ENCODE measurements around the gene TCF21. TPM values are rescaled to one million over a fixed set of nuclear protein-coding genes. Genes with fewer than 3 reads are reported as not detected.

The TCF21 gene
- total and polyA plus RNA-seq, 2 experiments from 2014 or later: 0.17 to 0.19 TPM

DNA sequence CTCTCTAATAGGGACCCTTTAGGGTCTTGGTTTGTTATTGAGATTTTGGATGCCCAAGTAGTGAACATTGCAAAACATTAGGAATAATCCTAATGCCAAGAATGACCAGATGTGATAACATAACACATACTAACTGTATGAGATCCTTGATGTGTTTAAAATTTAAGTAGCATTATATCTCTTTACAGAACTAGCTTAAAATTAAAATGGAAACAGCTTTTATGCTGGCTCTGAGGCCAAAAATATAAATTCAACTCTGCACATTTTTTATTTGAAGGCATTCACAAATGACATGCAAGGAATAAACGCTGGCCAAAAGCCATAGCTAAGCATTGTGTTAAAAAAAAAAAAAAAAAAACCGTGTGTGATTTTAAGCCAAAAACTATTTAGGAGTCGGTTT is 47.7 kb upstream of the TCF21 start (continued):
- TF ChIP-seq, protein P1, sequence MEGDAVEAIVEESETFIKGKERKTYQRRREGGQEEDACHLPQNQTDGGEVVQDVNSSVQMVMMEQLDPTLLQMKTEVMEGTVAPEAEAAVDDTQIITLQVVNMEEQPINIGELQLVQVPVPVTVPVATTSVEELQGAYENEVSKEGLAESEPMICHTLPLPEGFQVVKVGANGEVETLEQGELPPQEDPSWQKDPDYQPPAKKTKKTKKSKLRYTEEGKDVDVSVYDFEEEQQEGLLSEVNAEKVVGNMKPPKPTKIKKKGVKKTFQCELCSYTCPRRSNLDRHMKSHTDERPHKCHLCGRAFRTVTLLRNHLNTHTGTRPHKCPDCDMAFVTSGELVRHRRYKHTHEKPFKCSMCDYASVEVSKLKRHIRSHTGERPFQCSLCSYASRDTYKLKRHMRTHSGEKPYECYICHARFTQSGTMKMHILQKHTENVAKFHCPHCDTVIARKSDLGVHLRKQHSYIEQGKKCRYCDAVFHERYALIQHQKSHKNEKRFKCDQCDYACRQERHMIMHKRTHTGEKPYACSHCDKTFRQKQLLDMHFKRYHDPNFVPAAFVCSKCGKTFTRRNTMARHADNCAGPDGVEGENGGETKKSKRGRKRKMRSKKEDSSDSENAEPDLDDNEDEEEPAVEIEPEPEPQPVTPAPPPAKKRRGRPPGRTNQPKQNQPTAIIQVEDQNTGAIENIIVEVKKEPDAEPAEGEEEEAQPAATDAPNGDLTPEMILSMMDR (conservative IDR thresholded peaks at IDR 0.05; ENCODE audit: low read depth in 2 of 2): no peak
- TF ChIP-seq STAT1 (IDR thresholded peaks at IDR 0.05; ENCODE audit: unreplicated experiment) (no peak), POLR2AphosphoS5 (IDR thresholded peaks at IDR 0.05; ENCODE audit: low read depth) (no peak), EZH2 (IDR thresholded peaks at IDR 0.05; ENCODE audit: low read depth, unreplicated experiment) (no peak), JUNB (IDR thresholded peaks at IDR 0.05; ENCODE audit: unreplicated experiment) (no peak), CREB1 (CRISPR knock-in tag; IDR thresholded peaks at IDR 0.05; ENCODE audit: low read depth) (no peak), NANOG (IDR thresholded peaks at IDR 0.05; ENCODE audit: borderline replicate concordance) (no peak), ZNF331 (CRISPR knock-in tag; IDR thresholded peaks at IDR 0.05; ENCODE audit: low read depth) (no peak)
- TF ChIP-seq, protein P2, sequence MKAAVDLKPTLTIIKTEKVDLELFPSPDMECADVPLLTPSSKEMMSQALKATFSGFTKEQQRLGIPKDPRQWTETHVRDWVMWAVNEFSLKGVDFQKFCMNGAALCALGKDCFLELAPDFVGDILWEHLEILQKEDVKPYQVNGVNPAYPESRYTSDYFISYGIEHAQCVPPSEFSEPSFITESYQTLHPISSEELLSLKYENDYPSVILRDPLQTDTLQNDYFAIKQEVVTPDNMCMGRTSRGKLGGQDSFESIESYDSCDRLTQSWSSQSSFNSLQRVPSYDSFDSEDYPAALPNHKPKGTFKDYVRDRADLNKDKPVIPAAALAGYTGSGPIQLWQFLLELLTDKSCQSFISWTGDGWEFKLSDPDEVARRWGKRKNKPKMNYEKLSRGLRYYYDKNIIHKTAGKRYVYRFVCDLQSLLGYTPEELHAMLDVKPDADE (IDR thresholded peaks at IDR 0.05): no peak
- TF ChIP-seq, protein P3, sequence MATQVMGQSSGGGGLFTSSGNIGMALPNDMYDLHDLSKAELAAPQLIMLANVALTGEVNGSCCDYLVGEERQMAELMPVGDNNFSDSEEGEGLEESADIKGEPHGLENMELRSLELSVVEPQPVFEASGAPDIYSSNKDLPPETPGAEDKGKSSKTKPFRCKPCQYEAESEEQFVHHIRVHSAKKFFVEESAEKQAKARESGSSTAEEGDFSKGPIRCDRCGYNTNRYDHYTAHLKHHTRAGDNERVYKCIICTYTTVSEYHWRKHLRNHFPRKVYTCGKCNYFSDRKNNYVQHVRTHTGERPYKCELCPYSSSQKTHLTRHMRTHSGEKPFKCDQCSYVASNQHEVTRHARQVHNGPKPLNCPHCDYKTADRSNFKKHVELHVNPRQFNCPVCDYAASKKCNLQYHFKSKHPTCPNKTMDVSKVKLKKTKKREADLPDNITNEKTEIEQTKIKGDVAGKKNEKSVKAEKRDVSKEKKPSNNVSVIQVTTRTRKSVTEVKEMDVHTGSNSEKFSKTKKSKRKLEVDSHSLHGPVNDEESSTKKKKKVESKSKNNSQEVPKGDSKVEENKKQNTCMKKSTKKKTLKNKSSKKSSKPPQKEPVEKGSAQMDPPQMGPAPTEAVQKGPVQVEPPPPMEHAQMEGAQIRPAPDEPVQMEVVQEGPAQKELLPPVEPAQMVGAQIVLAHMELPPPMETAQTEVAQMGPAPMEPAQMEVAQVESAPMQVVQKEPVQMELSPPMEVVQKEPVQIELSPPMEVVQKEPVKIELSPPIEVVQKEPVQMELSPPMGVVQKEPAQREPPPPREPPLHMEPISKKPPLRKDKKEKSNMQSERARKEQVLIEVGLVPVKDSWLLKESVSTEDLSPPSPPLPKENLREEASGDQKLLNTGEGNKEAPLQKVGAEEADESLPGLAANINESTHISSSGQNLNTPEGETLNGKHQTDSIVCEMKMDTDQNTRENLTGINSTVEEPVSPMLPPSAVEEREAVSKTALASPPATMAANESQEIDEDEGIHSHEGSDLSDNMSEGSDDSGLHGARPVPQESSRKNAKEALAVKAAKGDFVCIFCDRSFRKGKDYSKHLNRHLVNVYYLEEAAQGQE (IDR thresholded peaks at IDR 0.05; ENCODE audit: unreplicated experiment): no peak

DNA sequence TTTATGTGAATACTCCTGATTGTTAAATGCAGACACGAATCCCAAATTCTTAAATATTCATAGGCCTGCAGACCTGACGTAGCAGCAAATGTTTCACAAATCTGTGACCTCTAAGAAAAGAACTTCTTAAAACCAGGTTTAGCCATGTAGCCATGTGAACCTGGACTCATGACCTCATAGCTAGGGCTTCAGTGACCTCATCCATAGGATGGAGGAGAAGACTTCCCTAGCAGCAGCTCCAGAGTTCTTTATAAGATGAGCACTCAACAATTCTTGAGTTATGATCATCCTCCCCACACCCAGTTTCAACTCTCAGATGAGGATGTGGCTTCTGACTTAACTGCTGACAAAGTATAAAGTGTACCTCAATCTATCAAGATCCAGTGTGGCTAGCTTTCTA is 45.8 kb upstream of the TCF21 start:
- Histone ChIP-seq H3K27me3 (ENCODE audit: insufficient read depth) (no peaks in the 10 kb centered on the region), H3K79me2 (replicated peaks; ENCODE audit: insufficient read depth) (no peaks in the 10 kb centered on the region), H3K9me2 (ENCODE audit: insufficient read depth) (no peaks in the 10 kb centered on the region; the same call in 1 of the 2 replicates), H3F3A (replicated peaks; ENCODE audit: low read depth) (no peaks in the 10 kb centered on the region), H3K4me2 (no peak overlapping the region), H2AFZ (no peak overlapping the region), H3K27ac (ENCODE audit: low read depth) (no peak overlapping the region), H3K36me3 (ENCODE audit: insufficient read depth) (no peaks in the 10 kb centered on the region), H4K20me1 (replicated peaks; ENCODE audit: insufficient read depth) (no peaks in the 10 kb centered on the region), H3K4me1 (ENCODE audit: insufficient read depth) (peaks cover 7% of the 10 kb centered on the region; the same call in 1 of the 2 replicates), H3K4me3 (no peak overlapping the region)
- no peaks in the 10 kb centered on the region for H3K27me3 Mint-ChIP-seq (ENCODE audit: insufficient read depth, low read depth, poor library complexity)
- H3K27ac Mint-ChIP-seq: no peak overlapping the region
- H3K4me1 Mint-ChIP-seq: peaks cover 14% of the 10 kb centered on the region
- ATAC-seq: no peak
- no peak for DNase-seq (ENCODE audit: low spot score)
- H3K36me3 Mint-ChIP-seq (ENCODE audit: low read depth): no peaks in the 10 kb centered on the region
- H3K4me3 Mint-ChIP-seq: no peak overlapping the region
- H3K9me3 Mint-ChIP-seq: no peaks in the 10 kb centered on the region
- TF ChIP-seq JUNB (IDR thresholded peaks at IDR 0.05; ENCODE audit: unreplicated experiment) (no peak), ZNF114 (CRISPR knock-in tag; IDR thresholded peaks at IDR 0.05) (no peak), ZNF331 (CRISPR knock-in tag; IDR thresholded peaks at IDR 0.05; ENCODE audit: low read depth) (no peak), STAT1 (IDR thresholded peaks at IDR 0.05; ENCODE audit: unreplicated experiment) (no peak), EZH2 (IDR thresholded peaks at IDR 0.05; ENCODE audit: low read depth, unreplicated experiment) (no peak)
- TF ChIP-seq, protein P3 (IDR thresholded peaks at IDR 0.05; ENCODE audit: unreplicated experiment): no peak
- TF ChIP-seq, protein P1 (conservative IDR thresholded peaks at IDR 0.05; ENCODE audit: low read depth in 2 of 2): no peak
- TF ChIP-seq, protein P2 (IDR thresholded peaks at IDR 0.05): no peak

Measured in GM23338 (cell line).